Suprapubic skin (tissue), 4 donors: Measurements from ENCODE around the gene CHEK1. TPM values are rescaled to one million over a fixed set of nuclear protein-coding genes. Genes with fewer than 3 reads are reported as not detected.

Experiments
- DNase-seq, 2 donors: peaks; one replicate each; pipeline ENCODE4 v3.0.0-alpha.2; 2019; ENCODE audit warnings: low spot score in 2 of 2
- H3K27ac ChIP-seq: fragments of 200-600 bp; sonication (generic); one replicate; pipeline ENCODE4 v1.5.1; 2019
- H3K27me3 ChIP-seq: fragments of 200-600 bp; sonication (generic); one replicate; pipeline ENCODE4 v1.5.1; 2019
- H3K36me3 ChIP-seq: fragments of 200-600 bp; sonication (generic); one replicate; pipeline ENCODE4 v1.5.1; 2019
- H3K4me1 ChIP-seq: fragments of 200-600 bp; sonication (generic); one replicate; pipeline ENCODE4 v1.5.1; 2019
- H3K4me3 ChIP-seq: fragments of 200-600 bp; sonication (generic); one replicate; pipeline ENCODE4 v1.5.1; 2019; ENCODE audit warnings: mild to moderate bottlenecking
- H3K9me3 ChIP-seq: fragments of 200-600 bp; sonication (generic); one replicate; pipeline ENCODE4 v1.5.1; 2019
- EP300 ChIP-seq: sonication (generic); formaldehyde crosslinking; IDR thresholded peaks from one replicate; pipeline ENCODE4 v1.6.1; 2017; ENCODE audit warnings: antibody characterized with exemption
- POLR2A ChIP-seq, 2 donors: fragments of 450-650 bp; IDR thresholded peaks; one replicate each; pipeline ENCODE4 v1.6.1; 2017; ENCODE audit warnings: antibody characterized with exemption in 2 of 2, mild to moderate bottlenecking in 2 of 2, moderate library complexity in 2 of 2
- POLR2AphosphoS5 ChIP-seq, 3 donors: sonication (generic); formaldehyde crosslinking; IDR thresholded peaks; one replicate each; pipeline ENCODE4 v1.6.1; 2017; ENCODE audit warnings: antibody characterized with exemption in 3 of 3
- WGBS: methylation state at CpG from one replicate; pipeline ENCODE4 v1.1.5; 2018; 5-methylcytosine and 5-hydroxymethylcytosine counted together
- total RNA-seq, 4 donors: library from RNA; depleted of rRNA; stranded (reverse); fragments of >200 nt; gene quantifications; one replicate each; pipeline ENCODE4 v1.1.0, GENCODE V29; 2016
- TF ChIP-seq, protein P1 (sequence below), 2 donors: fragments of 200-600 bp in 1 of 2; fragments of 450-650 bp in 1 of 2; sonication (generic) in 1 of 2; IDR thresholded peaks; one replicate each; pipeline ENCODE4 v1.5.1; 2016 to 2019; ENCODE audit warnings: antibody characterized with exemption in 2 of 2, mild to moderate bottlenecking in 1 of 2, moderate library complexity in 1 of 2

CHEK1 gene
- total RNA-seq, 4 donors from 2014 or later: 2.5 to 4.0 (median 3.5) TPM

DNA sequence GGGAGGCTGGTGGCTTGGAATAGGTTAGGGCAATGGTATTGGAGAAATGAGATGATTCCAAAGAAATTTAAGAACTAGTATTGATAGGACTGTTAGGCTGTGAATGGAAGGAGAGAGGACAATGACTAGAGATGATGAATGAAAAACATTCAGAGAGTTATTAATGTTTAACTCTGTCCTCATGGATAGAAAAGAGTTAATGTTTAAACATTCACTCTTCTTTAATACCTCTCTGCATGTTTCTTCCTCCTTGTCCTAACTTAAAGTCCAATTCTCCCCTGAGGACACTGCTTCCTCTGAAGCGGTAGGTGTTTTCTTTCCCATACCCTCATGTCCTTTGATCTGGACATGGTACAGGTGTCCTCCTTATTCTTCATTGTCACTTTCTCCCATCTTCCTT lies 13.4 kb downstream of the CHEK1 start:
- no peak overlapping the region for H3K4me3 ChIP-seq
- no peak for TF ChIP-seq EP300
- TF ChIP-seq, protein P1, sequence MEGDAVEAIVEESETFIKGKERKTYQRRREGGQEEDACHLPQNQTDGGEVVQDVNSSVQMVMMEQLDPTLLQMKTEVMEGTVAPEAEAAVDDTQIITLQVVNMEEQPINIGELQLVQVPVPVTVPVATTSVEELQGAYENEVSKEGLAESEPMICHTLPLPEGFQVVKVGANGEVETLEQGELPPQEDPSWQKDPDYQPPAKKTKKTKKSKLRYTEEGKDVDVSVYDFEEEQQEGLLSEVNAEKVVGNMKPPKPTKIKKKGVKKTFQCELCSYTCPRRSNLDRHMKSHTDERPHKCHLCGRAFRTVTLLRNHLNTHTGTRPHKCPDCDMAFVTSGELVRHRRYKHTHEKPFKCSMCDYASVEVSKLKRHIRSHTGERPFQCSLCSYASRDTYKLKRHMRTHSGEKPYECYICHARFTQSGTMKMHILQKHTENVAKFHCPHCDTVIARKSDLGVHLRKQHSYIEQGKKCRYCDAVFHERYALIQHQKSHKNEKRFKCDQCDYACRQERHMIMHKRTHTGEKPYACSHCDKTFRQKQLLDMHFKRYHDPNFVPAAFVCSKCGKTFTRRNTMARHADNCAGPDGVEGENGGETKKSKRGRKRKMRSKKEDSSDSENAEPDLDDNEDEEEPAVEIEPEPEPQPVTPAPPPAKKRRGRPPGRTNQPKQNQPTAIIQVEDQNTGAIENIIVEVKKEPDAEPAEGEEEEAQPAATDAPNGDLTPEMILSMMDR (IDR thresholded peaks at IDR 0.05): no peak
- no peaks in the 10 kb centered on the region for H3K4me1 ChIP-seq
- H3K9me3 ChIP-seq: no peaks in the 10 kb centered on the region
- no peaks in the 10 kb centered on the region for H3K27me3 ChIP-seq
- no peak for DNase-seq
- peaks cover 9% of the 10 kb centered on the region for H3K36me3 ChIP-seq
- H3K27ac ChIP-seq: no peak overlapping the region
- 97% methylated on average over 1 of the region's 1 CpG for WGBS

DNA sequence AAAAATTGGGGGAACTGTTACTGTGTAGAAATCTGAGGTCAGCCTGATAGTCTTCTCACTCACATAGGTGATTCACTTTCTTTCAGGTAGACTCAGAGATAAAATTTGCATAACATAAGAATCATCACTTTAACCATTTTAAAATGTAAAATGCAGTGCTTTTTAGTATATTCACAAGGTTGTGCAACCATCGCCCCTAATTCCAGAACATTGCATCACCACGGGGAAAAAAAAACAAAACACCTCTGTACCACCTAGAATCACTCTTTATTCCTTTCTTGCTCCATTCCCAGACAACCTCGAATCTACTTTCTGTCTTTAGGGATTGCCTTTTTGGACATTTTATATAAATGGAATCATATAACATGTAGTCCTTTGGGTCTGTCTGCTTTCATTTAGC lies 20.9 kb downstream of the CHEK1 start:
- WGBS: 93% methylated on average over 3 of the region's 3 CpGs
- DNase-seq: no peak
- Histone ChIP-seq H3K4me3 (no peak overlapping the region), H3K27me3 (no peaks in the 10 kb centered on the region), H3K9me3 (no peaks in the 10 kb centered on the region), H3K4me1 (no peaks in the 10 kb centered on the region), H3K27ac (no peak overlapping the region), H3K36me3 (peaks cover 6% of the 10 kb centered on the region)
- TF ChIP-seq, protein P1 (IDR thresholded peaks at IDR 0.05): no peak
- TF ChIP-seq POLR2A (IDR thresholded peaks at IDR 0.05): no peak
- TF ChIP-seq POLR2AphosphoS5 (IDR thresholded peaks at IDR 0.05): no peak
- no peak for TF ChIP-seq EP300

DNA sequence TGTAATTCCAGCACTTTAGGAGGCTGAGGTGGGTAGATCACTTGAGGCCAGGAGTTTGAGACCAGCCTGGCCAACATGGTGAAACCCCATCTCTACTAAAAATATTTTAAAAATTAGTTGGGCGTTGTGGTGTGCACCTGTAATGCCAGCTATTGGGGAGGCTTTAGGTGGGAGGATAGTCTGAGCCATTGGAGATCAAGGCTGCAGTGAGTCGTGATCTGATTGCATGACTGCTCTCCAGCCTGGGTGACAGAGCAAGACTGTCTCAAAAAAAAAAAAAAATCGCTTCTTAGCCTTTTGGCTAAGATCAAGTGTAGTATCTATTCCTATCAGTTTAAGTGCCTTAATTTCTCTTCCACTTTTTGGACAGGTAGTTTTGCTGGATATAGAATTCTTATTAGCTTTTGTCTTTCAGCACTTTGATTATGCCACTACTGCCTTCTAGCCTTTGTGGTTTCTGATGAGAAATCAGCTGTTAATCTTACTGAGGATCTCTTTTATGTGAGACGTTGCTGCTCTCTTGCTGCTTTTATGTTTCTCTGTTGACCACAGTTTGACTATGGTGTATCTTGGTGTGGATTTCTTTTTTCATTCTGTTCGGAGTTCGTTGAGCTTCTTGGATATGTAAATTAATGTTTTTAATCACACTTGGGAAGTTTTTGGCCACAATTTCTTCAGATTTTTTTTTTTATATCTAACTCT lies 24.7 kb downstream of the CHEK1 start:
- no peak overlapping the region for H3K4me3 ChIP-seq
- no peak for DNase-seq
- no peak overlapping the region for H3K27ac ChIP-seq
- no peaks in the 10 kb centered on the region for H3K9me3 ChIP-seq
- no peaks in the 10 kb centered on the region for H3K4me1 ChIP-seq
- WGBS: 82% methylated on average over 6 of the region's 6 CpGs
- peaks cover 2% of the 10 kb centered on the region for H3K36me3 ChIP-seq
- TF ChIP-seq EP300 (no peak), POLR2AphosphoS5 (IDR thresholded peaks at IDR 0.05) (no peak), POLR2A (IDR thresholded peaks at IDR 0.05) (no peak)
- TF ChIP-seq, protein P1 (IDR thresholded peaks at IDR 0.05): no peak
- H3K27me3 ChIP-seq: no peaks in the 10 kb centered on the region

DNA sequence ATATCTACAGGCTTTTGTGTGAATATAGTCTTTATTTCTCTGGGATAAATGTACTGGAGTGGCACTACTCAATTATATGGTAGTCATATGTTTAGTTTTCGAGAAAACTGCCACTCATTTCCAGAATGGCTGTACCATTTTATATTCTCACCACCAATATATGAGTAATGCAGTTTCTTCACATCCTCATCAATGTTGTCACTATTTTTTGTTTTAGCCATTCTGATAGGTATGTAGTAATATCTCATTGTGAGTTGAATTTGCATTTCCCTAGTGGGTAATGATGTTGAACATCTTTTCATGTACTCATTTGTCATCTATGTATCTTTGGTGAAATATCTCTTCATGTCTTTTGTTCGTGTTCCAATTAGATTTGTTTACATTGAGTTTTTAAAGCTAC lies 37.7 kb downstream of the CHEK1 start:
- no peak for DNase-seq
- Histone ChIP-seq H3K27me3 (no peaks in the 10 kb centered on the region), H3K9me3 (no peaks in the 10 kb centered on the region), H3K4me3 (no peak overlapping the region), H3K4me1 (no peaks in the 10 kb centered on the region), H3K36me3 (no peaks in the 10 kb centered on the region), H3K27ac (no peak overlapping the region)
- WGBS: 93% methylated on average over 2 of the region's 2 CpGs
- no peak for TF ChIP-seq EP300

DNA sequence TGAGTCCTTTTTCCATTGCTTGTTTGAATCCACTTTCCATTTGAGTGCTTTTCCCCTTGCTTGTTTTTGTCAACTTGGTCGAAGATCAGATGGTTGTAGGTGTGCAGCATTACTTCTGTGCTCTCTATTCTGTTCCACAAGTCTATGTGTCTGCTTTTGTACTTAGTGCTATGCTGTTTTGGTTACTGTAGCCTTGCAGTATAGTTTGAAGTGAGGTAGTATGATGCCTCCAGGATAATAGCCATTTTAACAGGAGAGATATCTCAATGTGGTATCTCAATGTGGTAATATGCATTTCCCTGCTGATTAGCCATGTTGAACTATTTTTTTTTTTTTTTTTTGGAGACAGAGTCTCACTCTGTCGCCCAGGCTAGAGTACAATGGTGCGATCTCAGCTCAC lies 38.9 kb downstream of the CHEK1 start:
- H3K27me3 ChIP-seq: no peaks in the 10 kb centered on the region
- no peak overlapping the region for H3K4me3 ChIP-seq
- DNase-seq: no peak
- no peaks in the 10 kb centered on the region for H3K36me3 ChIP-seq
- H3K4me1 ChIP-seq: no peaks in the 10 kb centered on the region
- WGBS: 96% methylated on average over 3 of the region's 3 CpGs
- TF ChIP-seq POLR2AphosphoS5 (IDR thresholded peaks at IDR 0.05): no peak
- no peak for TF ChIP-seq EP300
- no peak for TF ChIP-seq POLR2A (IDR thresholded peaks at IDR 0.05)
- TF ChIP-seq, protein P1 (IDR thresholded peaks at IDR 0.05): no peak
- no peaks in the 10 kb centered on the region for H3K9me3 ChIP-seq
- H3K27ac ChIP-seq: no peak overlapping the region

DNA sequence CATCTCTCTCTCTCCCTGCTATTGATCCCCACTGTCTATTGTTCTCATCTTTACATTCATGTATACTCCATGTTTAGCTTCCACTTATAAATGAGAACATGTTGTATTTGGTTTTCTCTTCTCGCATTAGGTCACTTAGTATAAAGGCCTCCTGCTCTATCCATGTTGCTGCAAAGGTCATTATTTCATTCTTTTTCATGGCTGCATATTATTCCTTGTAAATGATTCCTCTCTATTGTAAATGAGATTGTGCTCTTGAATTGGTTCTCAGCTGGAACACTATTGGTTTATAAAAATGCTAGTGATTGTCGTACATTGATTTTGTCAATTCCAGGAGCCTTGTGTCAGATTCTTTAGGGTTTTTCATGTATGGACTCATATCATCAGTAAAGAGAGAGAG lies 42.2 kb downstream of the CHEK1 start:
- no peak for DNase-seq
- Histone ChIP-seq H3K27ac (no peak overlapping the region), H3K4me3 (no peak overlapping the region), H3K9me3 (no peaks in the 10 kb centered on the region), H3K4me1 (no peaks in the 10 kb centered on the region), H3K36me3 (no peaks in the 10 kb centered on the region), H3K27me3 (no peaks in the 10 kb centered on the region)
- 100% methylated on average over 2 of the region's 2 CpGs for WGBS
- TF ChIP-seq, protein P1 (IDR thresholded peaks at IDR 0.05): no peak
- TF ChIP-seq EP300 (no peak), POLR2A (IDR thresholded peaks at IDR 0.05) (no peak), POLR2AphosphoS5 (IDR thresholded peaks at IDR 0.05) (no peak)
